Right lobe of liver (tissue), 6 donors: ENCODE results near the gene CYTH1. TPM values are rescaled to one million over a fixed set of nuclear protein-coding genes. Genes with fewer than 3 reads are reported as not detected.

Experiments used
- ATAC-seq, 4 donors: fragments of 200-7000 bp; cut with Tn5 transposase; one replicate each; pipeline ENCODE4 v1.9.1; 2020; ENCODE audit warnings: mild to moderate bottlenecking in 4 of 4, moderate library complexity in 4 of 4
- DNase-seq, 3 donors: peaks; one replicate each; pipeline ENCODE4 v3.0.0-alpha.2; 2020
- H3K27ac ChIP-seq, 3 donors: fragments of 200-600 bp; one replicate each; pipeline ENCODE4 v1.8.0; 2022
- H3K27me3 ChIP-seq, 2 donors: fragments of 200-600 bp; one replicate each; pipeline ENCODE4 v1.8.0; 2022
- H3K36me3 ChIP-seq, 4 donors: fragments of 200-600 bp; sonication (generic) in 1 of 4; one replicate each; pipeline versions ENCODE4 v1.5.1 to v1.8.0; 2017 to 2022; ENCODE audit warnings: control low read depth in 1 of 4
- H3K4me1 ChIP-seq, 4 donors: fragments of 200-600 bp; sonication (generic) in 1 of 4; one replicate each; pipeline versions ENCODE4 v1.5.1 to v1.8.0; 2017 to 2022; ENCODE audit warnings: control low read depth in 1 of 4
- H3K4me3 ChIP-seq, 3 donors: fragments of 200-600 bp; one replicate each; pipeline ENCODE4 v1.8.0; 2022
- H3K9me3 ChIP-seq, 4 donors: fragments of 200-600 bp; sonication (generic) in 1 of 4; one replicate each; pipeline versions ENCODE4 v1.5.1 to v1.8.0; 2017 to 2022; ENCODE audit warnings: control low read depth in 1 of 4
- CTCF ChIP-seq, 4 donors: fragments of 200-600 bp in 3 of 4; fragments of 450-650 bp in 1 of 4; IDR thresholded peaks; one replicate each; pipeline versions ENCODE4 v1.5.1 to v1.8.0; 2016 to 2022; ENCODE audit warnings: antibody characterized with exemption in 4 of 4, mild to moderate bottlenecking in 2 of 4
- POLR2A ChIP-seq: fragments of 450-650 bp; IDR thresholded peaks from one replicate; pipeline ENCODE4 v1.6.1; 2017; ENCODE audit warnings: antibody characterized with exemption, mild to moderate bottlenecking
- WGBS: methylation state at CpG from one replicate; pipeline ENCODE4 v1.1.6; 2018; ENCODE audit warnings: low coverage, low lambda C conversion rate; ENCODE audit not compliant: insufficient coverage; ENCODE audit errors: missing lambda C conversion rate; 5-methylcytosine and 5-hydroxymethylcytosine counted together
- intact Hi-C, 2 donors: fragments of 100-400 bp; cut with DNase I; formaldehyde crosslinking; loops; one replicate each; pipeline versions ENCODE4 v1.11.2 to v1.14.1; 2022
- total RNA-seq, 6 experiments: library from RNA; depleted of rRNA in 2 of 6; stranded (reverse); fragments of >200 nt in 2 of 6; fragmentation: NEBNext Ultra II Directional in 3 of 6; extraction: Animal tissue kit (Norgen Biotek cat#: 25700) in 3 of 6; gene quantifications; one replicate each; pipeline versions ENCODE4 v1.1.0 to v1.2.4, GENCODE V29; 2016 to 2023
- donor health status: DM: no; HTN: yes; CAD: no.
- donor health status: DM: no; HTN: no; CAD: no.
- donor health status: DM: no; HTN: no; CAD: no.
- donor health status: DM: no; HTN: yes; CAD: no.
- donor health status: DM: no; HTN: yes; CAD: no.

CYTH1 gene
- total RNA-seq, 6 experiments from 2014 or later, result 14.8 to 46.2 (median 28.8) TPM

GRCh38 chr17:78697554-78698343, 84.3 kb downstream of the CYTH1 start:
- WGBS, result 92% methylated on average over 16 of the region's 25 CpGs
- Histone ChIP-seq H3K4me1 (no peaks in the 10 kb centered on the region), H3K4me3 (no peak overlapping the region), H3K9me3 (no peaks in the 10 kb centered on the region), H3K27ac (no peak overlapping the region), H3K27me3 (no peaks in the 10 kb centered on the region), H3K36me3 (peaks cover 6 to 91% (median 27%) of the 10 kb centered on the region in 4 donors)
- peak in 1 of 4 donors; percentile 17 for ATAC-seq
- intact Hi-C loops, result no loop called here
- TF ChIP-seq CTCF (IDR thresholded peaks at IDR 0.05) (no peak), POLR2A (no peak)
- peak in 1 of 3 donors; percentile 35 for DNase-seq

DNA sequence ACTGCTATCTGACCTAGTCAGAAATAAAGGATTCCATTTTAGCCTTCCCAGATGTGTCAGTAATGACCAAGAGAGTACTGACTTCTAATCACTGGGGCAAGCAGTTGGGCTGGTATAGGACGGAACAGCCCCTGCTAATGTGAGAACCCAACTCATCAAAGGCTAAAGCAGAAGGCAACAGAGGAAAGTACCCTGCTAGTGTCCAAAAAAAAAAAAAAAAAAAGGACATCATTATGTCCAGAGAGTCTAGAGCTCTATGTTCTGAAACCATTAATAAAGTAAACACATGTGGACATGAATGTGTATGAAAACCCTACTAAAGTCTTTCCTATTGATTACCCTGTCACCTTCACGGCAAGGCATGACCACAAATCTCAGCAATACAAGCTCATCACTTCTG, 85.0 kb downstream of the CYTH1 start:
- TF ChIP-seq CTCF (IDR thresholded peaks at IDR 0.05) (no peak), POLR2A (no peak)
- Histone ChIP-seq H3K4me1 (no peaks in the 10 kb centered on the region), H3K4me3 (no peak overlapping the region), H3K36me3 (peaks cover 6 to 94% (median 26%) of the 10 kb centered on the region in 4 donors), H3K27me3 (no peaks in the 10 kb centered on the region), H3K27ac (no peak overlapping the region), H3K9me3 (no peaks in the 10 kb centered on the region)
- DNase-seq (no peak), ATAC-seq (no peak)
- intact Hi-C loops, result no loop called here
- WGBS, result 100% methylated on average over 1 of the region's 2 CpGs

GRCh38 chr17:78696016-78696982, 85.8 kb downstream of the CYTH1 start:
- WGBS, result 82% methylated on average over 10 of the region's 10 CpGs
- no peaks in the 10 kb centered on the region for H3K9me3 ChIP-seq
- peaks cover 6 to 93% (median 24%) of the 10 kb centered on the region in 4 donors for H3K36me3 ChIP-seq
- TF ChIP-seq POLR2A (no peak), CTCF (IDR thresholded peaks at IDR 0.05) (no peak)
- intact Hi-C loops, result no loop called here
- H3K4me3 ChIP-seq, result no peak overlapping the region
- DNase-seq, result no peak
- no peaks in the 10 kb centered on the region for H3K27me3 ChIP-seq
- H3K27ac ChIP-seq, result no peak overlapping the region
- H3K4me1 ChIP-seq, result no peaks in the 10 kb centered on the region
- ATAC-seq, result no peak

DNA sequence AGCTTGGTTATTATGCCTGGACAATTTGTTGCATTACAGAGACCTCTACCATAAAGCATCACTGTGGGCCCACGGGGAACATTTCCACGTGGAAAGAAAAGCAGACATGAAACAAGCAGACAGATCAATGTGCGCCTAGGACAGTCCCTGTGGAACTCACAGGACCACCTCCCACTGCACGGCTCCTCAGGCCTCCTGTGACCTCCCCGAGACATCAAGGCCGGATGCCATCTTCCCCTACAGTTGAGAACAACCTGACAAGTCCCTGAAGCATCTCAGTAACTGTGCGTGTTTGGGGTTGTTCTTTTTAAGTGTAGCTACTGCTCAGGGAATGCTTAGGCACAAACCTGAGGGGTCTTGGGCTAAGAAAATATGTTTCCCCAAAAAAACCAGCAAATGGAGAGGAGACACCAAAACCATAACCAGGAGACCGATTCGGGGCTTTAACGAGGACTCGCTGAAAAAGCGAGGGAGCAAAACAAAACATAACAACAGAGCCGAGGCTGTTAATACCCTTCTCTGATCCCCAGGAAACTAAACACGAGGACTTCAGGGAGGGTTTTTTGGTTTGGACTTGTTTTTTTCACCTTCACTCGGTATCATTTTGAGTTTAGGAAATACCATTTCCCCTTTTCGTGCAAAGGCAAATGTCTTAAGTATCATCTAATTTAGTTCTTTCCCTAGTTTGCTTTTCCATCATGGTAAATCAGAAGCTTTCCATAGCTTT, 87.1 kb downstream of the CYTH1 start:
- H3K9me3 ChIP-seq, result no peaks in the 10 kb centered on the region
- DNase-seq (no peak), ATAC-seq (no peak)
- TF ChIP-seq POLR2A (no peak), CTCF (IDR thresholded peaks at IDR 0.05) (no peak)
- peaks cover 6 to 86% (median 19%) of the 10 kb centered on the region in 4 donors for H3K36me3 ChIP-seq
- H3K4me3 ChIP-seq, result no peak overlapping the region
- H3K27me3 ChIP-seq, result no peaks in the 10 kb centered on the region
- H3K27ac ChIP-seq, result no peak overlapping the region
- 78% methylated on average over 9 of the region's 16 CpGs for WGBS
- H3K4me1 ChIP-seq, result no peaks in the 10 kb centered on the region
- intact Hi-C loops, result no loop called here
